HG02852 (cell line): Measurements from ENCODE around the gene SPSB1.

Source experiments
- ATAC-seq: cut with Tn5 transposase; IDR thresholded peaks from one replicate; pipeline ENCODE4 v1.9.1; 2021; ENCODE audit warnings: mild to moderate bottlenecking, moderate library complexity; ENCODE audit not compliant: unreplicated experiment

SPSB1 gene

DNA sequence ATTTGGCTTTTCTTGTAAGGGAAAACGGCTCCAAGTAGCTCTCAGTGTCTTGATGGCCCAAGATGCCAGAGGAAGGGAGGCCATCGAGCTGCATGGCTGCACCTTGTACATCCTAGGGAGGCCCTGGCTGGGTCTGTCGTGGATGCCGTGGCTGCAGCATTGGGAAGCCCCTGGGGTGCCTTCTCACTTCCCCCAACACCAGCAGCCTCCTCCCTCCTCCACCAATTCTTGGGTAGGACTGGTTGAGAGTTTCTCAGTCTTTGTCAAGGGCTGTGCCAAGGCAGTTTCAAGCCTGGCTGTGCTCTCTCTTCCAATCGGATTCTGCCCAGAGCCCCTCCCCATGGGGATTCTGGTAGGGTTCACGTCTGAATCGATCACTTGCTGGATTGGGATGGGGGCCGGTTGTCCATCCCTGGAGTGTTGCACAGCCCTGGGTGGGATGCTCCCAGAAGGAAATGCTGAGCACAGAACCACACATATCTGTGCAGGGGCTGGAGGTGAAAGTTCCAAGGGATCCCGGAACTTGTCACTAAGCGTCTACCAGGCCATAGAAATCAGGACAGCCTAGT lies 14.0 kb upstream of the SPSB1 start:
- no peak for ATAC-seq

DNA sequence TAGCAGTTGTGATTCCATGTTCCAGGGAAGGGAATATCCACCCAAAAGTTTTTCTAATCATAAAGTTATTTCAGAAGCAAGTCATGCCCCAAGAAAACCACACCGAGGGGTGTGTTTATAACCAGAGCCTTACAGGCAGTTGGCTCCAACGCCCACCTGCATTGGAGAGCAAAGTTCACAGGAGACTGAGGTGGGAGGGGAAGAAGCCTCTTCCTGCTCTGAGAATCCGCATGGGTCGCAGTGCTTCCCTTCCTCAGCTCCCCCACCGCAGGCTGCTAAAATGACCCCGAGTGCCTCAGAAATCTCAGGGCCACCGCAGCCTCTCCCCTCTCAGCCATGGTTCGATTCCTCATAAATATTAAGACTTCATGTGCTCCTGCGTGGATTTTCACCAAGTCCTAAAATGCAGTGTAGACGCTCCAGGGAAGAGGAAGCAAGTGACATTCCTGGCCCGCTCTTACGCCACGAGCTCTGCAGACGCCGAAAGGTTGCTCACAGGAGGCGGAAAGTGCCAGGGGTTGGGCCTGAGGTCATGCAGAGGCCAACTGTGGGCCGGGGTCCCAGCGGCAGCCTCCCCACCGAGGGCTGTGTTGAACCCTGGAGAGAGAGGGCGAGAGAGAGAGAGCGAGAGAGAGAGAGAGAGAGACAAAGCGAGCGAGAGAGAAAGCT lies 13.4 kb upstream of the SPSB1 start:
- no peak for ATAC-seq

DNA sequence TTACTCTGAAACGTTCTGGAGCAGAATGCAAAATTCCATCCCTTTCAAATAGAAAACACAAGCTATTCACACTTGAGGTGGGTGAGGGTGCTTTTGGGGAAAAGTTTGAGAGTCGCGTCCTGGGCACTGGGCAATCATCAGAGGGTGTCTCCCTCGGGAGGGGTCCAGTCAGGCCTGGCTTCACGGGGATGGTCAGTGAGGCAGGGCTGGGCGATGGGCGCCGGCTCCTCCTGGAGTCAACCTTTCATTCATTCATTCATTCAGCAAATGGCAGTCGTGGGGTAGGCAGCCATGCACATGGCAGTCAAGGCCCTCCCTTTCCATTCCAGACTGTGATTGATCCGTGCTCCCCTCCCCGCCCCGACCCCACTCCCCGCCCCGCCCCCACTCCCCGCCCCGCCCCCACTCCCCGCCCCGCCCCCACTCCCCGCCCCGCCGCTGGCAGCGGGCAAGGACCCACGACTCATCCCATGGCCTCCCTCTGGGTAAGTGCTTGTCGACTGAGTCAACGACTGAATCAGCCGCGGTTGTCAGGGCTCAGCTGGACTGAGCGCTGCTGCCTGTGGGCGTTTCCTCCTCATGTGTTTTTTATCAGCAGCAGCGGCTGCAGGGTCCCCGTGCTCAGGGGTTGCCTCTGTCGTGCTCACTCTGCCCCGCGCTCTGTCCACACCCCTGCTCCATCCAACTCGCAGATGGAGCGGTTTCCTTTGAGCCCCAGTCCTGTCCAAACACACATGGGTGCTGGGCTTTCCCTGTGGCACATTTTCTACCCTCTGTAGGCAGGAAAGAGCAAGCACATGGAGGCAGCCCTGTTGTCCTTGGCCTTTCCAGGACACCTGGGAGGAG lies 12.5 kb upstream of the SPSB1 start:
- ATAC-seq = no peak

DNA sequence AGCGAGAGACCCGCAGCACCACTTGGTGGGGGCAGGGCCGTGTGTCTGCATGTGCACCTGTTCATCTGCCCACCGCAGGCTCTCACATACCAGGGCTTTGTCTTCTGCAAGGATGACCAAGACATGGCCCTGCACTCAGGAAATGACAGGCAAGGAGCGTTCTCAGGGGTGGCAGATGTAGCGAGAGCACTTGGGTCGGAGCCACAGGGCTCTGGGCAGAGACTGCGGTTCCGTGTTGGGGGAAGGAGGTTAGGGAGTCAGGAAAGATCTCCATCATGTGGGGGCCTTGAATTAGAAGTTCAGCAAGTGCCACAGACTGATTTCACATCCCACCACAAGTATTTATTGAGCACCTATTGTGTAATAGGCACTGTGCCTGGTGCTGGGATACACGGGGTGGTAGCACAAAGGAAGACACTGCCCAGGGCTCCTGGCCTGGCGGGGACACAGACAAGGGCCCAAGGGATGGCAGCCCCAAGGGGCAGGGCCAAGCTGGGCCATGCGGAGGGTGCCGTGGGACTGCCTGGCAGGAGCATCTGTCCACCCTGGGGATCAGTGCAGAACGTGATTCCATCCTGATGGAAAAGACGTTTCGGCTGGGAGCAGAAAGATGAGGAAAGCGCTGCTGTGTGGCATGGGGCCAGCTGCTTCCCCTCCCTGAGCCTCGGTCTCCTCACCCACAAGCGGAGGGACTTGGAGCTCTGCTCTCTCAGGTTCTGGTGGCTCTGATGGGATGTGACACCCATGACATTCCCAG lies 11.4 kb upstream of the SPSB1 start:
- no peak for ATAC-seq

DNA sequence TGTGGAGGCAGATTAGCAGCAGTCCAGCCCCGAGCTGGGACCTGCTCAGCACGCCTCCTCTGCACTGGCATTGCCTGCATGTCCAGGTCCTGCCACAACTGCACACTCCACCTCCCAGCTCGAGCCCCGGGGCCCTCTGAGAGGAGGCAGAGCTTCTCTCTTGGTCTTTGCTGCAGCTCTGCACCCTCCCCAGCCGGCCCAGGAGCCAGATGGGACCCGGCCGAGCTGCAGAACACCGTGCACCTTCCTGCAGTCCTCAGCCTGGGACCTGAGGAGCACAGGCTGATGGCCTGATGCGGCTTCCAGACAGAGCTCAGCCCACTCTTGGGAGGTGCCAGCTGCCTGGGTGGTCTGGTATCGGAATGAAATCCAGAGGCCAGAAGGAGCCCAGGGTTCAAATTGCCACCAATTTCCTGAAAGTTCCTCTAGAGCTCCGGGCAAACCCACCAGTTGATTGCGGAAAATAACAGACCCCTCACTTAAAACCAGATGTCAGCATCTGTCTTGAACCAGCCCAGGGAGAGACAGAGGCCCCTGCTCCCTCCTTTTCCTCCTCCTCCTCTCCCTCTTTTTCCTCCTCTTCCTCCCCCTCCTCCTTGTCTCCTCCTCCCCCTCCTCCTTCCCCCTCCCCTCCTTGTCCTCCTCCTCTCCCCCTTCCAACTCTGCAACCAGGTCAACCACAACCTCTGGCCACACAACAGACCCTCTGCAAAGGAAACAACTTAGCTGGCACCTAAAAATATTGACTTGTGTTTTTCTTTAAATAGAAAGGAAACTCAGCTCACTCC lies 10.6 kb upstream of the SPSB1 start:
- no peak for ATAC-seq

DNA sequence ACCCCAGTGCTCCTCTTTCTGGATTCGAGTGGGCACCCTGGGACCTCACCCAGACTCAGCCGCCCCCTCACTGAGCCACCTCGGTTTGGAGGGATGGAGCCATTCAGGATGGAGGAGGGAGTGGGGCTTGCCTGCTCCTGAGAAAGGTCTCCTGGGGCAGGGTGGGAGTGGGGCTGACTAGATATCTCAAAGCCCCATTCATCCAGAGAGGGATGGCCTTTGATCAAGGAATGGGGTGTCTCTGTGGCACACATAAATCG lies 10.1 kb upstream of the SPSB1 start:
- no peak for ATAC-seq

DNA sequence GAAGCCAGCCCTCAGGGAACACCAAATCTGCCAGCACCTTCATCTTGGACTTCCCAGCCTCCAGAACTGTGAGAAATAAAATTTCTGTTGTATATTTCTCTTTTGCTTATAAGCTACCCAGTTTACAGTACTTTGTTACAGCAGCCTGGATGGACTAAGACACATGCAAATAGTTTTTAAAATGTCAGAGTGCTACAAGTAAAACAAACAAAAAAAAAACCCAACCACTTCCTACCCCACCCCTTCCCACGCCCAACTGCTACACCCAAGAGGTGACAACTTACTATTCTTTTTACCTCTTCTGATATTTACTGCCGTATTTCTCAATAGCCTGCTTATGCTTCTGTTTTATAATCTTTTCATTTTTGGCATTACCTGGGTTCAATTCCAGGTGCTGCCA lies 8.6 kb upstream of the SPSB1 start:
- no peak for ATAC-seq

DNA sequence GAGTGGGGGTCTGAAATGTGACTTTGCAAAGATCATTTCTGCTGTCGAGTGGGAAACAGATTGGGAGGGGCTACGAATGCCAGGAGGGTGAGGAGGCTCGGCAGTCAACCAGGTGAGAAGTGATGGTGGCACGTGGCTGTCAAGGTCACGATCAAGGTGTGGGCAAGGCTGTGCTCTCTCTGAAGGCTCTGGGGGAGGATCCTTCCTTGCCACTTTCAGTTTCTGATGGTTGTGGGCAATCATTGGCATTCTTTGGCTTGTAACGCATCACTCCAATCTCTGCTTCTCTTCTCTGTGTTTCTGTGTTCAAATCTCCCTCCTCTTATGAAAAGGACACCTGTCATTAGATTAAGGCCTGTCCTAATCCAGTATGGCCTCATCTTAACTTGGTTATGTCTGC lies 6.1 kb upstream of the SPSB1 start:
- no peak for ATAC-seq

DNA sequence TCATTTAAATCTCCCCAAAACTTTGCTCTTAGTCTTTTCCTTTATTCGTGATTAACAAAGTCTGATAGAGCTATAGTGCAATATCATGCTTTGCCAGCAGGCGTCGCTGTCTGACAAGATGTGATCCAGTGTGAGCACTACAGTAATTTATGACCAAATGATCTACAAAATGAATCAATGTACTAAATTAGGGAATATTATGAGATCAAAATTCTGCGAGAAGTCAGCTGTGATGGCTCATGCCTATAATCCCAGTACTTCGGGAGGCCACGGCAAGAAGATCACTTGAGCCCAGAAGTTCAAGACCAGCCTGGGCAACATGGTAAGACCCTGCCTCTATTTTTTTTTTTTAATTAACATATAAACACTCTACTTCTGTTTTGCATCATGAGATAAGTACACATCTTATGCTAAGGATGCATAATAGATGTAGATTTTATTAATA lies 3.6 kb upstream of the SPSB1 start:
- no peak for ATAC-seq

DNA sequence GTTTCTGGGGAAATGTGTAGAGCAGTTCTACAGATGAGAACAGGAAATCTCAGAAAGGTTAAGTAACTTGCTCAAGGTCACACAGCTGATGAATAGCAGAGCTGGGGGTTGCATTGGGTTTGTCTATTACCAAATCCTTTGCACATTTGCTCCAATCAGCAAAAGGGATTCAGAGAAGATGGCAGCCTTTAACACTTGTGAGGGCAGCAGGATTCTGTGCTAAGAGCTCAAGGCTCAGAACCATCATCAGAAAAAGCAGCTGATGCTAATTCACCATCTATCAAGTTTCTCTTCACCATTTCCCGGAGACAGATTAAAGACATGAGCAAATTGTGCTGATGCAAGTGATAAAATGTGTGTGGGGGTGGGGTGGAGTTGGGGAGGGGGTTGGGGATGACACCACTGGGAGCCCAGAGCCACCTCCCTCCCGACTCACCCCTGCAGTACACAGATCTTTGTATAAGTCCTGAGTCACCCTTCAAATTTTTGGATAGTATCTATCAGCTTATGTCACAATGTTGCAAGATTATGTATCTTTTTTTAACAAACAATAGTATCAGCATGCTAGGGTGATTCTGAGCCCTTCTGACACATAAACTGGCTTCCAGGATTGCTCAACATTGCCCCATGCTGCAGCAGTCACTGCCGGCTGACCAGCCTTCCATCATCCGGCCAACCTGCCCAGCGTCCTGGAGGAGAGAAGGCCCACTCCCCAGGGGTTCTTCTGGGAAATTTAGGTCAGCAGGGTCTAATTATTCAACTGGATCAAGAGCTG lies 2.8 kb upstream of the SPSB1 start:
- no peak for ATAC-seq

DNA sequence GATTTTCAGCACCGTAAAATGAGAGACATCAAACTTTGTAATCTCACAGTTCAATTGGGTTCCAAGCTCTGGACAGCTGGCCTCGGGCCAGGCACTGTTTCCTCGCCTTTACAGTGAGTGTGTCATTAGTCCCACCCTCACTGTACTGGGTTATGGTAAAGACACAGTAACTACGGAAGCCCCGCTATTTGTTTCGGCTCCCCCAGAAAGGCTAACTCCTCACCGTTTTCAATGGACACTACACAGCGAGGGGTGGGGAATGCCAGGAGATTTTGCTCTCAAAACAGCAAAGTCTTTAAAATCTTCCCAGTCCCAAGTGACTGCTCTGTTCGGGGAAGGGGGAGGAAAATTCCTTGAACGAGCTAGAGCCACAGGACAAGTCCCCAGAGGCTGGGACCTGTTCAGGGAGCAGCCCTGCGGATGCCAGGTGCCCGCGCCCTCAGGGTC lies 757 bp upstream of the SPSB1 start:
- no peak for ATAC-seq

DNA sequence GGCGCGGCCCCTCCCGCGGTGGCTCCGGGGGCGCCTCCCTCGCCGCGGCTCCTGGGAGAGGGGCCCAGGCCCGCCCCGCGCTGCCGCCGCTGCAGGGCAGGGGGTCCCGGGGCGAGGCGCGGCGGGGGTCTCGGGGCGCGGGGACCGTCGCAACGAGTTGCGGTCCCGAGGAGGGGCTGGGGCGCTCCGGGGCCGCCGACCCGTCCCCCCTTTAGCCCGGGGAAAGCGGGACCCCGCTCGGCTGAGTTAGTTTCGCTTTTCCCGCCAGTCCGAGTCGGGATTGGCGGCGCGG lies 493 bp downstream of the SPSB1 start:
- peak; percentile 13 for ATAC-seq

DNA sequence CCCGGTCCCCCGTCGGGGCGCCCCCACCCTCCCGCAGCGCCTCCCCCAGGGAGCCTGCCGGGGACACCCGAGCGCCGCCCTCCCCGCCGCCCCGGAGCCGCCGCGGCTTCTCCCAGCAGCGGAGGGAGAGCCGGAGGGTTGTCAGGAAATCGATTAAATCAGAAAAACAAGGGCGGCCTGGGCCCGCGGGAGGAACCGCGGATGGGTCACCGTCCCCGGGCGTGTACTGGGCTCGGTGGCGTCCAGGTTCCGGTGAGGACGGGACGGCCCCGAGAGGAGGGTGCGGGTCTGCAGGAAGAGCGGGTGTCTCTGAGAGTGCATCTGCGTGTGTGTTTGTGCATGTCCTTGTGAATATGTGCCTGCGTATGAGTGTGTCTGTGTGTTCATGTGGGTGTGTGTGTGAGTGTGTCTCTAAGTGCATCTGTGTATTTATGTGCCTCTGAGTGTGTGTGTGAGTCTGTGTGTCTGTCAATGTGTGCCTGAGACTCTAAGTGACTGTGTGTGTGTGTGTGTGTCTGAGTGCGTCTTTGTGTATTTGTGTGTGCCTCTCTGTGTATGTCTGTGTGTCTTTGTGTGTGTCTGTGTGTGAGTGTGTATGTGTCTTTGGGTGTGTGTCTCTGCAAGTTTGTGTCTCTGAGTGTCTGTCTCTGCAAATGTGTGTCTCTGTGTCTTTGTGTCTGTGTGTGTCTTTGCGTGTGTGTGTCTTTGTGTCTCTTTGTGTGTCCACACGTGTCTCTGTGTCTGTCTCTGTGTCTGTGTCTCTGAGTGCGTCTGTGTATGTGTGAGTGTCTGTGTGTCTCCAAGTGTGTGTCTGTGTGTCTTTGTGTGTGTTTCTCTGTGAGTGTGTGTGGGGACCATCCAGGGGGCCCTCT lies 1.1 kb downstream of the SPSB1 start:
- ATAC-seq = peak; percentile 29

DNA sequence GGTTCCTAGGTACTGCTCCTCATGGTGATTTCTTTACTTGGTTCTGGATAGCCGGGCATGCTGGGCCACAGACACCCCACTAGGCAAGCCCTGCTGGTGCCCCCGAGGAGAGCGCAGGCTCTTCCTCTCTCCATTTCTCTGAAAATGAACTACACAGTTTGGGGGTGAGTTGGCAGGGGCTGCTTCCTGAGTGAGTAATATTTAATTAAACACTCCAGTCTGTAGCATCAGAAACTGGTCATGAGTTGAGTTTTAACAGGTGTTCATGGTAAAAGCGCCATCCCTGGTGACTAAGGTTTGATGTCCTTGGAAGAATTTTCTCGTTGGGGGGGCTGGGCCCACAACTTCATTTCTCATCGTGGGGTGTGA lies 1.7 kb downstream of the SPSB1 start:
- no peak for ATAC-seq

DNA sequence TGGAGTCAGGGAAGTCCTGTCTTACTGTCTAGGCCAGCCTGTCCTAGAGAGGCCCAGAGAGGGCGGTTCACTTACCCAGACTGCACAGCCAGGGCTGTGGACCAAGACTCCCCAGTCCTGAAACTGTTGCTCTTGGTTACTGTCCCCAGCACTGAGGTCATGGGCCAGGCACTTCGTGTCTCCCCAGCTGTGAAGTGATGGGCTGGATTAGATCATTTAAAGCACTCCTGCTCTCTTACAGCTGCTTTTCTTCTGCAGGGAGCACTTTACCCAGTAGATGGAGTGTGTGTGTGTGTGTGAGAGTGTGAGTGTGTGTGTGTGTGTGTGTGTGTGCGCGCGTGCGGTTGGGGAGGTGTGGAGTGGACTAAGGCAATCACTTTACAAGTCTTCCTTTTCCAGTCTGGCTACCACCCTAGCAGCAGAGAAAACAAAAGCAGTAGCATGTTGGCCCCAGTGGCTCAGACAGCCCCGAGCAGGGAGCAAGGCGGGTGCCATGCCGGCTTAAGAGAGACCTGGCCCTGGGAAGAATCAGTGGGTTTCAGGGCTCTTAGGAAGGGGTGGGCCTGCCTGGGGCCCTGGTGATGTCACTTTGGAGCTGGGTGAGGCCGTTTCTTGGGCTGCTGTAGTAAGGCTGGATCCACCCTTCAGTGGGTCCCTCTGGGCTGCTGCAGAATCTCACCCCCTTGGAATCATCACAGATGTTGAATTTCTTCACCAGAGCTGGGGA lies 2.4 kb downstream of the SPSB1 start:
- ATAC-seq = no peak

DNA sequence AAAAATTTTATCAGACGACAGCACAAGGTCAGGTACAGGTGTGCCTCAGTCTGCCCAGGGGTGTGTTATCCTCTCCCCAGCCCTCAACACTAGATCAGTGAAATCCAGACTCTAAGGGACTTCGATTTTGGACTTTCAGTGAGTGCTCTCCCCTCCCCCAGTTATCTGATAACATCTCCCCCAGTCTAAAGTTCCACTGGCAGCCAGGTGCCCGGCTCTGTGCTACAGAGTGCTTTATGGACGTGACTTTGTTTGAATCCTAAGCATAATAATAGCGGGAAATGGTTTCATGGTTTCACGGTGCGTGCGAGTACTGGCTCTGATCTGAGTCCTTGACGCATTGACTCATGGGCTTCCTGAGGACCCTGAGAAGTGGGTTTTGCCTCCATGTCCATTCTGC lies 3.2 kb downstream of the SPSB1 start:
- ATAC-seq = no peak

DNA sequence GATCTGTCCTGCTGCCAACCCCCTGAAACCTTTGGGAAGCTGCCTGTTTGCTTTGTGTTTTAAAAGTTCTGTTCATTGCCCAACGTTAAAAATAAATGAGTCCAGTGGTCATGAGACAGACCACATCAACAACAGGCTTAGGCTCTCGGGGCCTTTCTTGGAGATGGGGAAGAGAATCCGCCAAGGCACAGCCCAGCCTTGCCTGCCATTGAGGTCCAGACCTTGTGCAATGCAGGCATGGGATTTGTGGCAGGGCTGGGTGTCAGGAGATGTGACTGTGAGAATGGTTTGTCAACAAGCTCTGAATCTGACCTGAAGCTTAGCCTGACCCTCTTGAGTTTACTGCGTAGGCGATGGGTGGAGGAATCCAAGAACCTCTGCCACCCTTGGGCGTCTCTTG lies 4.2 kb downstream of the SPSB1 start:
- ATAC-seq = no peak

DNA sequence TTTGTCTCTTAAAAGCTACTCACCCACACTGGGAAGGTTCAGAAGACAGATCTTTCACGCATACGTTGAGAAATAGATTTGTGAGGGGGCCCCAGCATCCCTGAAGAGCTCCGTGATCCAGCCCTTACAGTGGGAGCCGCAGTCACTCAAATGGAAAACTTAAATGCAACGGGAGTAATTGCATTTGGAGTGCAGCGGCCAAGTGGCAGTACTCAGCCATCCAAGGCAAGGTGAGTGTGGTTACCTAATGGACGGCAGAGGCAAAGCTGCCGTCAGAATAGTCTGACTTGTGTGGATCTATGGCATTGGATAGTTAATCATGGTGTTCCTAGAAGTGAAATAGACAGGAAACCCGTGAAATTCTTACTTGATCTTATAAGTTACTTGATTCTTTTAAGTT lies 5.1 kb downstream of the SPSB1 start:
- ATAC-seq = no peak

DNA sequence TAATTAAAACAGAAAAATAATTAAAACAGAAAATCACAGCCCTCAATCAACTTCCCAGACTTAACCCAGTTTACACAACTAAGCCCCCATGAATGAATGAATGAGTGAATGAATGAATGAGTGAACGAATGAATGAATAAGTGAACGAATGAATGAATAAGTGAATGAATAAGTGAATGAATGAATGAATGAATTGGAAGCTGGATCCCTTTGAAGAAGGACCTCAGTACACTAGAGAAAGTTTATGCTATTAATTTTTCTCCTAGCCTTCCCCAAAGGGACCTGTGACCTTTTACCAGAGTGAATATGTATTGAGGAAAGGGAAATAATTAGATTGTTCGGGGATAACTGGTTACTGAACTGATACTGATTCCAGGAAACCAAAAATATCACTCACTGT lies 5.6 kb downstream of the SPSB1 start:
- ATAC-seq = no peak
